Measurements from ENCODE around the gene TEX2.
"Not testable (repeated sequence)": the region's sequence is repeated elsewhere in the genome, so short reads cannot be mapped to it uniquely, and the experiment has no call there.

TEX2 gene

DNA sequence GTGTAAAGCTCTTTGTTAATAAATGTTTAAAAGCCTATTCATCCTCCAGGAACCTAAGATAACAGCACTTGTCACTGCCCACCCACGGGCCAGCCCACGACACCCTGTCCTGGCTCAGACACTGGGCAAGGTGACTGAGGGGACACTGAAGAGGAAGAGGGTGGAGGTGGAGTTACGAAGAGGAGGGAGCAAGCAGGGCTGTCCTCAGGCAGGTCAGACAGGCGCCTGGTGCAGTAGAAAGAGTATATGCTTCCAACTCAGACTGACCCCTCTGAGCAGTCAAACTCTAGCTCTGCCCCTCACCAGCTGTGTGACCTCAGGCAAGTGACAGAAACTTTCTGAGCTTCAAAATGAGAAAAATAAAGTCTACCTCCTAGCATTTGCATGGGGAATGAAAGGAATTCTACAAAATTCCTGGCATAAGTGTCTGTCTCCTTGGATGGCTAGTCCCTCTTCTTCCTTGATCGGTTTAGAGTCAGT, 22.8 kb downstream of the TEX2 start:
- no peak for DNase-seq (ENCODE audit: low read depth in 2 of 2)

DNA sequence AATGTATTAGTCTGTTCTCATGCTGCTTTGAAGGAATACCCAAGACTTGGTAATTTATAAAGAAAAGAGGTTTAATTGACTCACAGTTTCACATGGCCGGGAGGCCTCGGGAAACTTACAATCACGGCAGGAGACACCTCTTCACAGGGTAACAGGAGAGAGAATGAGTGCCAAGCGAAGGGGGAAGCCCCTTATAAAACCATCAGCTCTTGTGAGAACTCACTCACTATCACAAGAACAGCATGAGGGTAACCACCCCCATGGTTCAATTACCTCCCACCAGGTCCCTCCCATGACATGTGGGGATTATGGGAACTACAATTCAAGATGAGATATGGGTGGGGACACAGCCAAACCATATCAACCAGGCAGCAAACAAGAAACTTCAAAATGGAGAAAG, 24.6 kb downstream of the TEX2 start:
- not testable (repeated sequence) for DNase-seq (ENCODE audit: low read depth in 2 of 2)

DNA sequence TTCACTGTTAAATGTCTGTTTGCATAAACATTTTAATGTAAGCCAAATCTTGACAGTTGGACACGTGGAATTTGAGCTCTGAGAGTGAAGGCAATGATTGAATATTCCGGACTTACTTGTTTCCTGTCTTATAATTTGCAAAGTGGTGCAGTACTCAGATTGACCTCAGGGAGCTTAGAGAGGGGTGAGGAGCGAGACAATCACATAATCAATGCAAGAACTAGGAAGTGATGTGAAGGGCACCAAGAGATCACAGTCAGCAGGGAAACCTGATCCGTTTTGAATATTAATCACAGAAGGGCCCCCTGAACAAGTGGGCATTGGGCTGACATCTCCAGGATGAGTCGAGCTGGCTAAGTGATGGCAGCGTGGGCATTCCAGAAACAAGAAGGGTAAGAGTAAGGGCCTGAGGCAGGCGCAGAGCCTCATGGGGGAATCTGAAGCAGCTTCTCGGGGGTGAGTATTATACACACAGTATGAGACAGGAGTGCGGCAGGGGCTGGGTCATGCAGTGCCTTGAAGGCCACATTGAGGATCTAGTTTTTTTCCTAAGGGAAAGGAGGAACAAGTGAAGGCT, 26.1 kb downstream of the TEX2 start:
- DNase-seq (ENCODE audit: low read depth in 2 of 2): no peak

DNA sequence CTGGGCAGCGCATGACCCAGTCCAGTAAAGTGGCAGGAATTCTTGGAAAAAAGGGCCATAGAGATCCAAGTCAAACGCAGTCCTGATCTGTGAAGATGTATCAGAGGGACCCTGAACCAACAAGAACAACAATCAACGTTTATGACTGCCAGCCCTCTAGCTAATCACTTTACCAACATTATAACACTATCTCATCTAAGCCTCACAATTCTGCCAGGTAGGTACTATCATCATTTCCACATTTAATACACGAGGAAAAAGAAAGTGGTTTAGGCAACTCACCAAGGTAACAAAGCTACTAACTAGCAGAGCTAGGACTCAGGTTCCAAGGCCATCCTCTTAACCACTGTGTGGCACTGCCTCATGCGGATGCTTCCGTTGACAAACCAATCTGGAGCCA, 28.1 kb downstream of the TEX2 start:
- no peak for DNase-seq (ENCODE audit: low read depth in 2 of 2)

DNA sequence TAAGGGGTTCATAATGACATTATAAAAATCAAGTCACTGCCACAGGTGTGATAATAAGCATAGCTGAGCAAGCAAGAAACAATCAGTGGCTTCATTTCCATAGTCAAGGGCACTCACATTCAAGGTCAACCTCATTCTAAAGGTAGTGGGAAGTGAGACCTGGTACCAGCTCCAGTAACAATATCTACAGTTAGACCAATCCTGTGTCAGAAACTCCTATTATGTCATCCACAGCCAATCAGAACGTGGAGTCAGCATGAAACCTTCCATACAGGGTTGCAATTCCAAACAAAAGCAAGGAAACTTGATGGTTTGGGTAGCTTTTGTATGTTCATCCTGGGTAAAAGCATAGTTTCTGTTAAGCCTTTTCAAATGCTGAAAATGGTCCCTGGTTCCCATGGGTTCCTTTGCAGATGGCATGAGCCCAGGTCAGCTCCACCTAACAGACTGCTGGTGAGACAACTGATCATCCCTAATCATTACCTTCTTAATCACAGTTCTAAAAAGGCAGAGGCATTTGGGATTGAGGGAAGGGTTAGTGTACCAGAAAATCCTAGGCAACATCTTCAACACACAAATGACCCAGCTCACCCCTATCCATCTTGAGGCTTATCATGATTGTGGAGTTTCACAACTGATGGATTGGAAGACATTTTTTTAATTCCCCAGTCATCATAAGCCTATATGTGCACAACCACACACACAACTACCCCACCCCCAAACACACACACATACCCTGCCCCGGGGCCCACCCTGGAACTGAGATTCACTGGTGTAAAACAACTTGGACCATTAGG, 30.4 kb downstream of the TEX2 start:
- no peak for DNase-seq (ENCODE audit: low read depth in 2 of 2)

DNA sequence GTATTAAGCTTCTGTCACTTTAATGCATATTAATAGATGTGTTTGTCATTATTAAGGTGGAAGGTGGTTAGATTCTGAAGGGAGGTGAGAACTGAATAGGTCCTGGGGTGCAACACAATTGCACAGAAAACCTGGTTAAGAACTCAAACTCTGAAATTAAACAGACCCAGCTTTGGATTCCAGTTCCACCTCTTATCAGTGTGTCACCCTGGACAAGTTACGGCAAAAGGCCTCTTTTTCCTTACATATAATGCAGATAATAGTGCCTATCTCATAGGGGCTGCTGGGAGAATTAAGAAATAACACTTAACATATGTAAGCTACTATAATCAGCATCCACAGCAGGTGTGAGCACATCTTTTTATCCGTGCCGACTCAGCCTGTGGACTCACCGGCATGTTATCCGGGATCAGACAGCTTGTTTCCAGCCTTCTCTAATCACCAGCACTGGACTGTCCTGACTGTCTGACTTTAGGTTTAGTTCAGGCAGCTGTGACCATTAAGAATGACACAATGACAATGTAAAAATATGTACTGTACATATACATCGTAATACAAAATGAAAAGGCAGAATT, 31.4 kb downstream of the TEX2 start:
- DNase-seq (ENCODE audit: low read depth in 2 of 2): no peak

DNA sequence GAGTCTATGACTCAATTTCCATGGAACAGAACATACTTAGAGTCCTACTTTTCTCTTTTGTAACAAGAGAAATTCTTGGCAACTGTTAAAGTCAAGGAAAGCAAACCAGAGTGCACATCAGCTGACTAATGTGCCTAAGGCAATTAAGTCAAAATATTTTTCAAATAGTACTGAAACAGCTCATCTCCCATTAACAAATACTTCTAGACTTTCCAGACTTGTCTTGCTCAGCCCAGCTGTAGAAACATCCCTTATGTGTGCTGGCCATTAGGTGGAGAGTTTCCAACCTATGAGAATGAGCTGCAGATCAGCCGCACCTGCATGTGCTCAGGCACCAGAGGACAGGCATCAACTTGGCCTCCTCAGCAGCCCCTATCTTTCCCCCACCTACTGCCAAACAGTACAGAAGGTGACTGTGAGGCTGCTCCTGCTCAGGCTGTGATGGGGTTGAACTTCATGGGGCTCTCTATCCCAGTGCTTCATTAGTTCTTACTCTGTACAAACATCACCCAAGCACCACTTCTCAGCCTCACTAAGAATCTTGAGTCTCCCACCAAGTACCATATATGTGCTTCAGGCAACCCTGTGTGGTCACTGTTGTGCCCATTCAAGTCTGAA, 32.2 kb downstream of the TEX2 start:
- DNase-seq (ENCODE audit: low read depth in 2 of 2): no peak

DNA sequence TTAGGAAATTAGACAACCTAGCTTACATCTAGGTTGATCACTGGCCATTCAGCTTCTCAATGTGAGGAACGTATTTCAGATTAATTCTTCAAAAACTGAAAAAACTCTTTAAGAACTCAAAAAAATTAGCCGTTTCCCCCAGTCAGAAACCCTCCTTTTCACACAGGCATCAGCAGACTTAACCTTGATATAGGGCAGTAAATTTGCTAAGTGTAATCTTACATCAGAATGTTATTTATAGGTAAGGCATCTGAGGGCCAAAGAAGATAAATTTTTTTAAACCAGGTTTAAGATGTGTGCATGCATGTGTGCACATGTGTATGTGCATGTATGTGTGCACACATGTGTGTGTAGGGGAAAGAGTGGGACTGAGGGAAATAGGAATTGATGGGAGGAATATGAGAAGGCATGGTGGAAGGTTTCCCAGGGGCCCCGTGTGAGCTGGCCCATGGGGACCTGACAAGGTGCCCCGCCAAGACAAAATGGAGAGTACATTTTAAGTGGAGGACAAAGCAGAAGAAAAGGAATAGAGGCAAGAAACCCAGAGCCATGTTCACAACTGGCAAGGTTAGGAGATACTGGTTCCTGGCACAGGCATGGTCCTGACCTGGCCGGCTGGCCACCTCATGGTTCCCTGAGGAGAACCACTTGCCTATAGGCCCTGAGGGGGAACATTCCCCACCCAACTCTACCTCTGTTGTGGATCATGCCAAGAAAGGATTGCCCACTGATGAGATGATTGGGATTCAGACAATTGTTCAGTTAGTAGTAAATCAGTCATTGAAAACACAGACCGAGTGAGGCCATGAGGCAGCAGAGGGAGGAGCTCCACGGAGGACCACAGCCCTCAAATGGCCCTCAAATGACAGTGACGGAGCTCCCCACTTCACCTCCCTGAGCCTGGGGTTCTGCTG, 33.0 kb downstream of the TEX2 start:
- no peak for DNase-seq (ENCODE audit: low read depth in 2 of 2)

DNA sequence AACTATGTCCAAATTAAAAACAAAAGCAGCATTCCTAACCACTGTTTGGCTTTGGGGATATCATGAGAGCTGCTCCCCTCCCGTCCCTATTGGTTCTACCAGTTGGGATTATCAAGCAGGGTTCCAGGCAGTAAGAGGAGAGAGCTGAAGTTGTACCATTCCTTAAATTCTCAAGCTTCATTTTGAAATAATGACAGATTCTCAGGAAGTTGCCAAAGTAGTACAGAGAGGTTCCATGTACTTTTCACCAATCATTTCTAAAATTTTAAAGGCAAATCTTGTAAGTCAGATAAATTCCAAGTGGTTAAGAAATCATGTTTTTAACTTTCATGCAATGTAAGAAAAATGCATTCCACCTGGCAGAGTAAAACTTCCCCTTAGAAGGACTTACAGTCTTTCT, 36.9 kb downstream of the TEX2 start:
- DNase-seq (ENCODE audit: low read depth in 2 of 2): no peak

DNA sequence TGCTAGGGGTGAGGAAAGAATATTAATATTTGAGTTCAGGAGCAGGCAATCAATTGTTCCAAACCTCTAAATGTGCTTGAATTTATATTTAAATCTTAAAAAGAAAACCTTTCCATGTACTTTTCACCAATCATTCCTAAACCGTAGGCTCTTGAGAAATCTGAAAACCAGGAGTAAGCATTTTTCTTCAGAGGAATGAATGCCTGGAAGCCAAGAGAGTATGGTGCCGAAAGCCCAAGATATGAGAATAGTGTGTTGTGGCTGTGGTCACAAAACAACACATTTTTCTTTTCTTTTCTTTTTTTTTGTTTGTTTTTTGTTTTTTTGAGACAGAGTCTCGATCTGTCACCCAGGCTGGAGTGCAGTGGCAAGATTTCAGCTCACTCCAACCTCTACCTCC, 37.6 kb downstream of the TEX2 start:
- no peak for DNase-seq (ENCODE audit: low read depth in 2 of 2)

DNA sequence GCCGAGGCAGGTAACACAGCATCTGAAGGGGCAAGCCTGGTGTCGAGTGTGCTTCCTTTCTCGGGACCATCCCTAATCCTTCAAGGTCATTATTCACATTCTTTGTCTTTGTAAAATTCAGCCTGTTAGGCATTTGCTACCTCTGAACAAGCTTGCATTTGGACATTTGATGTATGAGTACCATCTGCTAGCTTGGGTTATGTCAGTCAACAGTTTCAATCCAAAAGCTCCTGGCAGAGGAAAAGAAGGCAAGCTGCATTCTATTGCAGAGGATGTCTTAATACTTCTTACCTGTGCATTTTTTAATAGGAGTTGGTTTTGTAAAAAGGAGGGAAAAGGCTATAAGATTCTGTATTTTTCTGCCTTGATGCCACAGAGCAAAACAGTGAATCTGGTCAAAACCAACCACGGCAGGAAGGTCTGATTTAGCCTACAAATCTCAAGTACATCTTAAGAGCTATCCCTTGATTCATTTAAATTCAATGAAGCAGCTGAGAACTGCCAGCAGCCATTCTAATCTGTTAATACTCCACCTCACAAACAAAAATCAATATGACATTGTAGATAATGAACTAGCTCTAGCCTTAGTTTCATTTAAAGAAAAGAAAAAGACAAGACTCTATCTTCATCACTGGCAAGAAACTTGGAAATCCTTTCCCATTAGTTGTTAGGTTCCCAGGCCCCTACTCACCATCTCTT, 39.0 kb downstream of the TEX2 start:
- DNase-seq (ENCODE audit: low read depth in 2 of 2): no peak

DNA sequence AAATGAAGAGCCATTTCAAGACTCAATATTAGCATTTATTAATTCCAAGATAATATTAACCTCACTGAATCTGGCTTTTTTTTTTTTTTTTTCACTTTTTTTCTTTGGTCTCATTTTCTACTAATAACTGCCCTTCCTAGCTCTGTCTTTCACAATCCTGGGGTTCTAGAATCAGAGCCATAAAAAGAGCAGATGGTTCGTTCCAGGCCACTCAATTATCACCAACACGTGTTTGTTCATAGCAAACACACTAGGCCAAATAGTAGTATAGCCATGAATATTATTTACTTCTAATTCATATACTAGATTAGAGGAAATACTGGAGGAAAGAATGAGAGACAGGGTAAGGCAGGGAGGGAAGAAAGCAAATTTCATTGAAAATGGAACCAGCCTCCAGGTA, 39.8 kb downstream of the TEX2 start:
- no peak for DNase-seq (ENCODE audit: low read depth in 2 of 2)

DNA sequence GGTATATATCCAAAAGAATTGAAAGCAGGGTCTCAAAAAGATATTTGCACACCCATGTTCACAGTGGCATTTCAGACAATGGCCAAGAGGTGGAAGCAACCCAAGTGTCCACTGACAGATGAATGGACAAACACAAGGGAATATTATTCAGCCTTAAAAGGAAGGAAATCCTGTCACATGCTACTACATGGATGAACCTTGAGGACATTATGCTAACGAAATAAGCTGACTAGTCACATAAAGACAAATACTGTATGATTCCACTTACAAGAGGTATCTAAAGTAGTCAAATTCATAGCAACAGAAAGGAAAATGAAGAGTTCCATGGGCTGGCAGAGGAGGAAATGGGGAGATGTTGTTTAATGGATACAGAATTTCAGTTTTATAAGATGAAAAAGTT, 41.4 kb downstream of the TEX2 start:
- no peak for DNase-seq (ENCODE audit: low read depth in 2 of 2)

DNA sequence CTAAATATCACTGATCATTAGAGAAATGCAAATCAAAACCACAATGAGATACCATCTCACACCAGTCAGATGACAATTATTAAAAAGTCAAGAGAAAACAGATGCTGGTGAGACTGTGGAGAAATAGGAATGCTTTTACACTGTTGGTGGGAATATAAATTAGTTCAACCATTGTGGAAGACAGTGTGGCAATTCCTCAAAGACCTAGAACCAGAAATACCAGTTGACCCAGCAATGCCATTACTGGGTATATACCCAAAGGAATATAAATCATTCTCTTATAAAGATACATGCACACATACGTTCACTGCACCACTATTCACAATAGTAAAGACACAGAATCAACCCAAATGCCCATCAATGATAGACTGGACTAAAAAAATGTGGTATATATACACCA, 42.5 kb downstream of the TEX2 start:
- not testable (repeated sequence) for DNase-seq (ENCODE audit: low read depth in 2 of 2)

DNA sequence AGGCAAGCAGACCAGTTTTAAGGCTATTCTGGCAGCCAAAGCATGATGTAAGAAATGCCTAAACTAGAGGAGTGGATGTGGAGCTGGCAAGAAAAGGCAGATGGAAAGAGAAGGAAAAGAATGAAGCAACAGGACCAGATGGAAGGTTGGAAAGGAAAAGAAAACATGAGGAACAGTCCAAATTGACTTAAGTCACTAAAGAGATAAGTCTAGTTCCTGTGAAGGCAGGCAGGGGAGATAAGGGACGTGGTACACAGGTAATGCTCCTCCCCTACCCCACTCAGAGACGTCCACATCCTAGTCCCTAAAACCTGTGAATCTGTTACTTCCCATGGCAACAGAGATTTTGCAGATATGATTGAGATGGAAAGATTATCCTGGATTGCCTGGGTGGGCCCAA, 43.5 kb downstream of the TEX2 start:
- no peak for DNase-seq (ENCODE audit: low read depth in 2 of 2)

DNA sequence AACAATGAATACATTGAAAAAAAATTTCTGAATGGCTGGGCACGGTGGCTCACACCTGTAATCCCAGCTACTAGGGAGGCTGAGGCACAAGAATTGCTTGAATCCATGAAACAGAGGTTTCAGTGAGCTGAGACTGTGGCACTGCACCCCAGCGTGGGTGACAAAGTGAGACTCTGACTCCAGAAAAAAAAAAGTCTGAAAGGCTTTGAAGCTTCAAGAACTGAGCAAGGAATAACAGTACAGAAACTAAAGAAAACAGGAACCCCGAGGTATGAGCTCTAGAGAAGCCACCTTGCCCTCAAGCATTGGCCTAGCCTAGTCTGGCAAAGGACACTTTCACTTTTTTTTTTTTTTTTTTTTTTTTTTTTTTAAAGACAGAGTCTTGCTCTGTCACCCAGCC, 45.0 kb downstream of the TEX2 start:
- no peak for DNase-seq (ENCODE audit: low read depth in 2 of 2)

DNA sequence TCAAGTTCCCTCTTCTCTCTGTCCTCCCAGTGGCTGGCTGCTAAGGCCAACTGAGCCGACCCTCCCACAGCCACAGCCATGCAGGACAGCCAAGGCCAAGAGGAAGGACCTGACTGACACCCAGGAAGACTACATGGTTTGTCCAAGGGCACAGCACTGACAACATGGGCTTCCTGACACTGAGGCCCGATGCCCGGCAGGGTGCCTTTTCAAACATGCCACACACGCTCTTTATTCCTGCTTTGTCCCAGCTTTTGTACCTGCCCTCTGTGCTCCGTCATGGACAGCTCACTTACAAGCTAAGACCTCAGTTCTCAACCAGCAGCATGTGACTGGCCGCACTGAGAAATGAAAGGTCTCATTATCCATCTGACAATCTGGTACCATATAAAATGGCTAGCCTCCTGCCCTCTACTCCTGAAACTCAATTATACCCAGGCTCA, 45.8 kb downstream of the TEX2 start:
- DNase-seq (ENCODE audit: low read depth in 2 of 2): no peak

DNA sequence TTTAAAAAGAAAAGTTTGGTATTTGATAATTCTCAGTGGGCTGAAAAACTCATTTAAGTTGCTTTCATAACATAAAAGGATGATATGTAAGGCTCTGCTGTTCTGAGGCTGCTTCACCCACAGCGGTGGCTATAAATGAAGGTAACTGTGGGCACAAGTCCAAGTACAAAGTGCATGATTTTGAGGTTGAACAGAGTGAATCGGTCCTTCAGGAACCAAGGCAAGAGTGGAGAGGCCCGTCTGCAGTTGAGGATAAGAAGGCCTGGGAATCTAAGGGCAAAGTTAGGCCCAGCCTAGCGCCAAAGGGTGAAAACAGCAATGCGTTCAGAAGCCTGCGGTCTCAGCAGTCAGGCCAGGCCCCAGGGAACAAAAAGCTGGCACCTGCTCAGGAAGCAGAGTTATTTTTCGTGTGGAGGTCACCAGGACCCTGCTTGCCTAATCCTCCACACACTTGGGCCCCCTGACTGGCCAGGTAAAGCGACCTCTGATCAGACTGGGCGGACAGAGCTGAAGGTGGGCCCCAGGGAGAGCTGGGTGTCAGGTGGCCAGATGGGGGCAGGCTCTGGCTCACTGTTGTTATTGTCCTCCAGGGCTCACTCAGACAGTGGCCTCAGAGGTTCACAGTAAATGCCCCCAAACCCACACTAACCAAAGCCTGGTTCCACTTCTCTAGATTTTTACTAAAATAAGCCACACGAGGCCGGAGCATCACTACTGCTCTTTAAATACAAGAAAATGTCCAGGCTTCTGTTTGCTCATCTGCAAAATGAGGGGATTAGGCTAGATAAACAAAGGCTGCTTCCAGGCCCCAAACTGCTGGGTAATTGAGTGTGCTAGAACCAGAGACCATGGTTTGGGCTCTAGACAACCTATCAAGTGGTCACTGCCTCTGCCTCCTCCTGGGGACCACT, 46.5 kb downstream of the TEX2 start:
- no peak for DNase-seq (ENCODE audit: low read depth in 2 of 2)

DNA sequence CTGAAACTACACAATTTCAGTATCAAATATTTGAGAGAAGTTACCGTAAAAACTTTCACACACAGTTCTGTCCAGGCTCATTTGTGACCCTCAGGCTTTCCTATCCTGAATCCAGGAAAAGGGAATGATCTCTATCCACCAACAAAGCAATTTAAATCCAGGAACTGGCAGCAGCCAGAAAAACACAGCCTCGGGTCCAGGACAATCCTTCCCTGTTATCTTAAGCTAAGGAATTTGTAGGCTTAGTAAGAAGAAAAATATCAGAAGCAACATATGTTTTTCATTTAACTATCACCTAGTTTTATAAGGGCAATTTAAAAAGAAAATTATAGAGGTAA, 47.1 kb downstream of the TEX2 start:
- no peak for DNase-seq (ENCODE audit: low read depth in 2 of 2)

DNA sequence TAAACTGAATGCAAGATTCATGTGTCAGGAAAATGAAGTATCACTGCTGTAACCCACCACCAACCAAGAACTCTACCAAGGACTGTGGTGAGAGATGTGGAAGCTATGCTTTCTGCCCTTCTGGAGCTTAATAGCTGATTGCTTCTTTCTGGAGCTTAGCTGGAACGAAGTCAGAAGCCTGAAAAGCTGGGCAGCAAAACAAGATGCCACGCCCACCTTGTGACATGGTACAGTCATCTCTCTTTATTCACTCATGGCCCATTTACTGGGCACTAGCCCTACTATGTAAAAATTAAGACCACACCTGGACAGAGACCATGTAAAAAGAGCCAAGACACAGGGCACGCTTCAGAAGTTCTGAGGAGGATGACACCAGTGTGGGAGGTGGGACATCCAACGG, 48.1 kb downstream of the TEX2 start:
- no peak for DNase-seq (ENCODE audit: low read depth in 2 of 2)
